GM03348 (cell line): ENCODE results near the gene CALHM3.
A peak's percentile ranks its signal among the peaks of the same experiment; 100 is the strongest.

Experiments
- DNase-seq: peaks from one replicate; pipeline ENCODE4 v3.0.0; 2012; ENCODE audit warnings: low spot score

Gene CALHM3

DNA sequence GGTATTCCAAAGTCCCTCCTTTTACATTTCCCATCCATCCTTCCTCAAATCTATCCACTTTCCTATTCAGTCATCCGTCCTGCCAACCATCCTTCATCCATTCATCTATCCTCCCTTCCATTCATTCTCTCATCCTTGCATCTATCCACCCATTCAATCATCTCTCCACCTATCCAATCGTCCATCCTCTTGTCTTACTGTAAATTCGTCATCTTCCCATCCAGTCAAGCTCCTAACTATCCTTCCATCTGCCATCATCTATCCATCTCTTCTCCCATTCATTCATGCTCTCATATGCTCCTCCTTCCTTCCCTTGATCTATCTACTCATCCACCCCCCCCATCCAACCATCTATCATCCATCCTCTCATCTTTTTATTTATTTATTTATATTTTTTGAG is 5.0 kb downstream of the CALHM3 start:
- DNase-seq = no peak

- DNase-seq = no peak
Measured at GRCh38 chr10:103473261-103473671, 5.8 kb downstream of the CALHM3 start.

DNA sequence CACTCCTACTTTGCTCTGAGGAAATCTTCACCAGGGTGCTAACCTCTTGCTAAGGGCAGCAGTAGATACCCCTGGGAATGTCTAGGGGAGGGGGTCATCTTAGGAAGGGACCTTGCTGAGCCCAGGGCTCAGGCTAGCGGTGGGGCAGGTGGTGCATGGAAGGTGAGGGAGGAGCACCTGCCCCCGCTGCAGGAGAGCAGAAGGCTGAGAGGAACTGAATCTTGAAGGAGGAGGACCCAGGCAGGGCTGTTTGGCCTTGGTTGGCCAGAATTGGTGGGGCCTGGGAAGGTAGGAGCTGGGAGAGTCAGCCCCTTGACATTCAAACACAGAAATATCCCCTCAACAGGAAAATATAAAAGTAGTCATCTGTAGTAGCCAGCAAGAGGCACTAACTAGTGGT is 7.0 kb downstream of the CALHM3 start:
- DNase-seq = no peak

GRCh38 chr10:103470761-103471653 is 8.0 kb downstream of the CALHM3 start:
- peak; percentile 44 for DNase-seq

DNA sequence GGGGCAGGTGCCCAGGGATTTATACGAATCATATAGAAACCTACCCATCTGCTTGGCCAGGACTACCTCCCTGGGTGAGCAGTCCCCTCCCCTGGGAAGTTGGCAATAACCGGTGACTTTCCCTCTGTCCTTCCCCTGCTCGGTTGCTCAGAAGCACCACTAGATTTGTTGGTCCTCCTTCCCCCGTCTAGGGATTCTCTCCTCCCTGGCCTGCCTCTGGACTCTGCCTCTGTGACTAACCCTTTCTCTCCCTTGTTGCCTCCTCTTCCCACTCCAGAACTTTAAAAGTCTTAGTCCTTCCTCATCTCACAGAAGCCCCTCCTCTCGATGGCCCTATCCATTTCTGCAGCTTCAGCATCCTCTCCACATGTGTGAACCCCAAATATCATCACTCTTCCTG is 9.8 kb downstream of the CALHM3 start:
- DNase-seq = no peak

DNA sequence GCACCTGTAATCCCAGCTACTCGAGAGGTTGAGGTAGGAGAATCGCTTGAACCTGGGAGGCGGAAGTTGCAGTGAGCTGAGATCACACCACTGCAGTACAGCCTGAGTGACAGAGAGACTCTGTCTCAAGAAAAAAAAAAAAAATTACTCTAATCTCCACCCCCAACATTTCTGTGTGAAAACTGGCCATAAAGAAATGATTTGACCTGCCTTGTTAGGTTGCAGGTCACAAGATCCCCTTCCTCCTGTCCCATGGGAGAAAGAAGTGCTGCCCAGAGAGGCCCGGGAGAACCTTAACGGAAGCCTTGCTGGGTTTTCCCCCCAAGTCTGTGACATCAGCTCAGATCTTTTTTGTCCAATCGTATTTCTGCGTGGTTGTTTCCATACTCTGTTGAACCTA is 11.6 kb downstream of the CALHM3 start:
- DNase-seq = no peak

GRCh38 chr10:103466734-103467133 is 12.3 kb downstream of the CALHM3 start:
- DNase-seq = no peak

DNA sequence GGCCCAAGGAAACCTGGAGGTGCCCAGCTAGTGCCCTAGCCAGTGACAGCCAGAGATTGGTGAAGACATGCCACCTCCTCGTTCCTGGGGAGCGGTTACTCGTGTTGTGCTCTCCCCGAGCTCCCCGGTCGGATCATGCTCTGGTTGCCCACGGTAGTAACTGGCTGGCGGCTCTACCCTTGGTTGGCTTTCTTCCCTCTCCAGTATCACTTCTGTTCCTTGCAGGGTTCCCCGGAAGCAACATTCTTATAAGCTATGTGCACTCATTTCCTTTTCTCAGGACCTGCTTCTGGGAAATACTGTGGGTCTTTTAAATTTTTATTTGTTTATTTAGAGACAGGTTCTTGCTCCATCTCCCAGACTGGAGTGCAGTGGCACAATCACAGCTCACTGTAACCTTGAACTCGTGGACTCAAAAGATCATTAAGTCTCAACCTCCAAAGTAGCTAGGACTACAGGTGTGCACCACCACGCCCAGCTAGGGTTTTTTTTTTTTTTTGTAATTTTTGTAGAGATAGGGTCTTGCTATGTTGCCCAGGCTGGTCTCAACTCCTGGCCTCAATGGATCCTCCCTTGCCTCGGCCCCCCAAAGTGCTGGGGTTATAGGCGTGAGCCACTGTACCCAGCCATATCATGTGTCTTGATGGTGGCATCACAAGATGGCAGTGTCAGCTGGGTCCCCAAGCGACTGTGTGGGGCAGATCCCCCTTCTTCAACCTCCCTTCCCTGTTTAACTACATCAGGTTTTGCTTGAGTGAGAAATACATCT is 13.4 kb downstream of the CALHM3 start:
- DNase-seq = no peak

GRCh38 chr10:103463499-103463898 is 15.5 kb downstream of the CALHM3 start:
- no peak for DNase-seq

- no peak for DNase-seq
Measured at GRCh38 chr10:103459615-103460014, 19.4 kb downstream of the CALHM3 start.

DNA sequence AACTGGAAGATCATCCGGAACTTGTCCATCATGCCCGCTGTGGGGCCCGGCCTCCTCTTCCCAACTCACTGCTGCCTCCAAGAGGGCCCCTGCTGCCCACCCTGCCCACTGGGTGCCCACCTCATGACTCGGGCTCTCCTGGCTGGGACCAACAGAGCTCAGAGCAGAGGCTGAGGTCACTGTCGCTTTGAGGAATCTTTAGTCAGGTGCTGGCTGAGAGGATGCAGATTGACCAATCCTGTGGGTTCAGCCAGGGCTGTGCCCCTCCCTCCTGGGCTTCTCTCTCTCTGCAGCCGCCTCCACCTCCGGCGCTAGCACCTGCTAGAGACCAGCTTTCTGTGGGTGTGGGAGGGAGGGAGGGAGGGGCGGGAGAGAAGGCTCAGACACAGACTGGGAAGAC is 20.3 kb downstream of the CALHM3 start, which contains the start of gene CALHM1:
Gene CALHM1, minus strand, starts transcription at position 181 of the 400 bp plus-strand sequence. Its CDS starts 149 bp downstream, at position 32.
- no peak for DNase-seq

DNA sequence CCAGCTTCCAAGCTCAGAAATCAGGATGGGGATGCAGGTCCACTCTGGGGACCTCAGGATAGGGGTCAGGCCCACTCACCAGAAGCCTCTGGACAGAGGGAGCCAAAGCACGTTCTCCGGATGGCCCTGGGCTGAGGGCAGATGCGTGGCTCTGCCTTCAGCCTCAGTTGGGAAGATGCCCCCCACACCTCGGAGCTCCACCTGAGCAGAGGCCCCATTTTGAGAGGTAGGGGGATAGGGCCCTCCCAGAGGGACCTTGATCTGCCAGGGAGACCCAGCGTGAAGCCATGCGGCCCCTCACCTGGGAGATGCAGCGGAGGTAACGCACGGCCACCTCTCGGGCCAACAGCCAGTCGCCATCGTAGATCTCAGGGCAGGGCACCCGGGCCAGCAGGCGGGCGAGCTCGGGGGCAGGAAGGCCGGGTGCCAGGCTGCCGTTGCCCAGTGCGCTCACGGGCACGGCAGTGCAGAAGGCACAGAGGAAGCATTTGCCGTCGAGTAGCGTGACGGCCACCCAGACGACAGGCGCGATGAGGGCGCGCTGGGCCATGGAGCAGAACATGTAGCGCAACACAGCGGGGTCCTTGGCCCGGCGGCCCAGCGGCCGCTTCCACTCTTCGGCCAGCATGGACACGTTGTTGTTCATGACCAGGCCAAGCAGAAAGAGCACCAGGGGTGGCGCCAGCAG is 21.0 kb downstream of the CALHM3 start:
- DNase-seq = no peak

DNA sequence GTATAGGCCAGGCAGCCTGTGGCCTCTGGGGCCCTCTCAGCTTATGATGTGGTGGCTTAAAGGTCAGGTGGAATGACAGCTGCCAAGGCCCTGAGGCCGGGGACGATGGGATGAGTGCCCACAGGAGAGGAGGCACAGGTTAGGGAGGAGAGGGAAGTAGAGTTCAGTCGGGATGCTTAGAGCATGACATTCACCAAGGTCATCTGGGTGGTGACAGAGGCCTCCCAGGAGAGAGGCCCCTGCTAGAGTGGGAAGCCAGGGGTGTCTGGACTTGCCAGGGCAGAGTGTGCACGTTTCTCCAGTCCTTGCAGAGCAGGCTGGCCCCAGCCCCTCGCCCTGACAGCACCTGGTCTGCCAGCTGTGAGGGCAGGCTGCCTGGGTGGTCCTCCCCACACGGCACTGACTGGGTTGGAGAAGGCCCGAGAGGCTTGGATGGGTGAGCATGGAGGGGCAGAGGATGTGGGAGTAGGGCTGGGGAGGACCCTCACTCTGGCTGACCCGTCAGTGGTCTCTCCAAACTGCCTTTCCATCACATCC is 21.8 kb downstream of the CALHM3 start:
- no peak for DNase-seq

DNA sequence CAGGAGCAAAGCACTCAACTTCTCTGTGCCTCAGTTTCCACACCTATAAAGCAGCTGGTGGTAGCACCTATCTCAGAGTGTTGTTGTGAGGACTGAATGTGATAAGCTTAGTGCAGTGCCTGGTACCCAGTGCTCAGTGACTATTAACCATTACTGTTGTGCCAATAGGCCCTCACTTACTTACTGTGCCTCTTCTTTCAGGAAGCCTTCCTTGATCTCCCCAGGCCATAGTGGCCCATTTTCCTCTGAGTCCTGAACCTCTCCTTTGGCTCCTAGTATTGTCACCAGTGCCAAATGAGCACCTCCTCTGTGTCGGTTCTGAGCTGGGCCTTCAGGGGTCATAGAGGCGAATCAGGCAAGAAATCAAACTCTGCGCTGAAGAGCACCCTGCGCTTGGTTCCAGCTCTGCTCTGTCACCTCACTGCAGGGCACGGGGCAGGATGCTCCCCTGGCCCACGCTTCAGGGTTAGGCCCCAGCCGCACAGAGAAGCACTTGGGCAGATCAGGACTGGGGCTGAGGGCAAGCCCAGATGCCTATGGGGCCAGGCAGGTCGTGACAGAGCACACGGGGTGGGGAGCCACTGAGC is 22.9 kb downstream of the CALHM3 start:
- no peak for DNase-seq

DNA sequence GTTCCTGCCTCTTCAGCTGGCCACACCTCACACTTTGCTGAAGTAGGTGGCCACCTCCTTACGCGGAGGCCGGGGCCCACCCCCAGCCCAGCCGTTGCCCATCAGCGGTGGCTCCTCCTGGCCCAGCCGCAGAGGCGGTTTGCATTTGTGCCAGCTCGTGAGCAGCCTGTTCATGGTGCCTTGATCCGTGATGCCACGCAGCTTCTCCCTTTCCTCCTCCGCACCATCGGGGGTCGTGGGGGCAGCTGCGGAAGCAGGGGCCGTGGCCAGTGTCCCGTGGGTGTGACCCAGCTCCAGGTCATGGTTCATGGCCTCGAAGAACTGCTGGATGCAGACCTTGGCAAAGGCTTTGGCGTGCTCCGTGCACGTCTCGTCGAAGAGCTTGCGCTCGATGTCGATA is 23.8 kb downstream of the CALHM3 start:
- no peak for DNase-seq

DNA sequence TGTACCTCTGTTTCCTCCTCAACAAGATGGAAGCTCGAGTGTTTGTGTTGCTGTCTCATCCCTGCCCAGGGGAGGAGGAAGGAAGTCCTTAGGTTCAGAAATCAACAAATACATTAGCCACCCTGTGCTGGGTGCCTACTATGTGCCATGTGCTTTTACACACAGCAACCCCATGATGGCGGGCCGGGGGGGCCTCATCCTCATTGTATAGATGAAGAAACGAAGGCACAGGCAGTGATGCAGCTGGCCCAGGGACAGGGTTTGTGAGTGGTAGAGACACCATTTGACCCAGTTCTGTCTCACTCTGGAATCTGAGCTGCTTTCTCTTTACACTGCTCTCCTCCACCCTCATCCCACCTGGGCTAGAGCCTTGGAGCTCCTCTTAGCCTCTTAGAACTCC is 25.0 kb downstream of the CALHM3 start:
- DNase-seq = no peak

GRCh38 chr10:103452506-103453230 is 26.4 kb downstream of the CALHM3 start:
- no peak for DNase-seq

DNA sequence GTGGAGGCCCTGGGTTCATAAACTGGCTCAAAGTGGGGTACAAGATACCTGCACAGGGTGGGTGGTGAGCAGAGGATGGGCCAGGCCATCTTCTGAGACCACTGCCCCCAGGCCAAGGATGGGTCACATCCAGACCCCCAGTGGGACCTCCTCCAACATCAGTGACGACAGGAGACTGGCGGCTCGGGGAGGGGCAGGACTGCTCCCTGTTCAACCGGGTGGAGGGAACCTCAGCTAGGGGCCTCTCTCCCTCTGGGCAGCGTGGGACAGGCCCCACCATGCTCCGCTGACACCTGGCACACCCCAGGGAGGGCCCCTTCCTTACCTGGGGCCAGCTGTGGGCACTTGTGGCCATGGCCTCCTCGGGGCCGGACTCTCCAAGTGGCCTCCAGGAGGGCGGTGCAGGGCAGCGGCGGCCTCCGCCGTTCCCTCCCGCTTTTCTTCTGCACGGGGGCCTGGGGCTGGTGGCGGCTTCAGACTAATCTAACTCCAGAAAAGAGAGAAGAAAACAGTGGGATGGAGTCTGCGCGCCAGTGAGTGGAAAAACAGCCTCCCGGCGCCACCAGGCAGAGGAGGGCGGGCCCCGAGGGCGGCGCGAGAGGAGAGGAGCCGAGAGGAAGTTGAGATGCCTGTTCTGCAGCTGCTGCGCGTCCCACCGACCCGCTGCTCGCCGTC is 27.1 kb downstream of the CALHM3 start, which contains the start of gene CALHM2:
Gene CALHM2, minus strand, starts transcription at position 540 of the 675 bp plus-strand sequence. CDS start 2,429 bp downstream, outside the sequence.
- DNase-seq = peak; percentile 92

DNA sequence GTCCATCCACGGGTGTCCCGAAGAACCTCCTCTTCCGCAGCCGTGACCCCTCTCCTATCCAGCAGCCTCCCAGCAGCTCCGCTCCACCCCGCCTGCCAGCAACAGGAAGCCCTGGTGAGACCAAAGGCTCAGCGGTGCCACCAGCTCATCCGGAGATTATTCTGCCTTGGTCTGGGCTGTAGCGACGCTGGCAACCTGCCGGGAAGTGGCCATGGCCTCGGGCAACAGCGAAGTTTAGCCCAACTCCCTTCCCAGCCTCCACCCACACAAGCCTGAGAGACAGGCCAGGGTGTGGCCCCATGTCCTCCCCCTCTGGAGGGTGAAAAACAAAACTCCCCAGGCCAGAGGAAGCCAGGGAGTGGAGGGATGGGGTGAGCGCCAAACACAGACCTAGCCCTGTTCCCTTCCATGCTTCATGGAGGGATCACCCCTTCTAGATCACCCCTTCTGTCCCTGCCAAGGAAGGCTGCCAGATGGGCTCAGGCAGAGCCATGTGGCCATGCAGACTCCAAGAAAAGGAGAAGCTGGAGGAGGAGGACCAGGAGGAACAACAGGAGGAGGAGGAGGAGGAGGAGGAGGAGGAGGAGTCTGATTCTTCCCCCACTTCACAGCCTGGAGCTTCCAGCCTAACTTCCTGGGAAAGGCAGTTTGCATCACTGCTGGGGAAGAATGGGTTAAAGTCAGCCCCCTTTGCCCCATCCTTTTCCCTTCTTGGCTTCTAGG is 27.8 kb downstream of the CALHM3 start:
- peak; percentile 86 for DNase-seq

DNA sequence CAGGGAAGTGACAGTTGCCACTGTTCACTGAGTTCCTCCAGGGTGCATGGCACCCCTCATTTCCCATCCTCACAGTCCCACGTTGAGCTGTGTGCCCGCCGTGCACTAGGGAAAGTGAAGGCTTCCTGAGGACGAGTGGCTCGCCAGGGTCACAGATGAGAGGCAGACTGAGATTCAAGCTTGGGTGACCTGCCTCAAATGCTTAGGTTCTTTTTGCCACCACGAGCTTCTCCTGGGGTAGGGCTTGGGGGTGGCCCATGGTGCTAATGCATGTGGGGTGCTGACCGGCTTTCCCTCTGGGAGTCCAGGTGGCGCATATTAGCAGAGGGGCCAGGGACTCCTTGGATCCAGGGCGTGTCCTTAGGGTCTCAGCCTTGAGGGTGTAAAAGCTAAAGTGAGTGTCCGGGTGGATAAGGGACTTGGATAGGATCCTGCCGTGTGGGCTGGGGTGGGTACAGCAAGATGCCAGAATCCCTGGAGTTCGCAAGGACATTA is 28.8 kb downstream of the CALHM3 start:
- no peak for DNase-seq
